GM12865 (cell line): ENCODE data around the gene SMIM14.
"Not testable (repeated sequence)": the region's sequence is repeated elsewhere in the genome, so short reads cannot be mapped to it uniquely, and the experiment has no call there.

Source experiments
- DNase-seq: peaks from one replicate; pipeline ENCODE4 v3.0.0; 2010; ENCODE audit warnings: low read depth
- H3K4me3 ChIP-seq: 2 replicates; pipeline ENCODE4 v1.5.1; 2011; ENCODE audit warnings: mild to moderate bottlenecking, low read depth, low read length, control low read depth
- CTCF ChIP-seq: IDR thresholded peaks from 2 replicates; pipeline ENCODE4 v1.5.1; 2011; ENCODE audit warnings: low read length, control low read depth, low read depth, inconsistent platforms; ENCODE audit not compliant: insufficient read depth; ENCODE audit errors: missing control alignments

SMIM14 gene

DNA sequence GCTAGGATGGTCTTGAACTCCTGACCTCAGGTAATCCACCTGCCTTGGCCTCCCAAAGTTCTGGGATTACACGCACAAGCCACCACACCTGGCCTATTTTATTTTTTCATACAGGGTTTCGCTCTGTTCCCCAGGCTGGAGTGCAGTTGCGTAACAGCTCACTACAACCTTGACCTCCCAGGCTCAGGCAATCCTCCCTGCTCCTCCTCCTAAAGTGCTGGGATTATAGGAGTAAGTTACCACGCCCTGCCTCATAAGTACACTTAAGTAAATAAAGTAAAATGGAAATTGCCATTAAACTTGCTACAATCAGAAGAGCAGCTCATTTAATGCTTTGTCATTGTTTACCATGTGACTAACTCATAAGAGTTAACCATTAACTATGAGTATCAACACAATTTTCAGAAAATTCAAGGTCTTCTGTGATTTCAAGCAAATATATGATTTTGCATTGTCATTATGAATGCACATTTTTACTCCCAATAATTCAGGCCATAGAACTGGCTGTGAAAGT, 123.7 kb downstream of the SMIM14 start:
- no peak for TF ChIP-seq CTCF
- DNase-seq: no peak
- no peak overlapping the region for H3K4me3 ChIP-seq

DNA sequence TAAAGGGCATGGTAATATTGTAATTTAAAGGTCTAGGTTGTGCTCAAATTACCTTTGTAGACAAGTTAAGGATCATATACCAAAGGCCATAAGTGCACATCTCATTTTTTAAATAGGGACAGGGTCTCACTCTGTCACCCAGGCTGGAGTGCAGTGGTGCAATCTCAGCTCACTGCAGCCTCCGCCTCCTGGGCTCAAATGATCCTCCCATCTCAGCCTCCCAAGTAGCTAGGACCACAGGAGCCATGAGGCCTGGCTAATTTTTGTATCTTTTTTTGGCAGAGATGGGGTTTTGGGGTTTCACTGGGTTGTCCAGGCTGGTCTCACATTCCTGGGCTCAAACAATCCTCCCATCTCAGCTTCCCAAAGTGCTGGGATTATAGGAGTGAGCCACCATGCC, 124.4 kb downstream of the SMIM14 start:
- not testable (repeated sequence) for DNase-seq, H3K4me3 ChIP-seq

DNA sequence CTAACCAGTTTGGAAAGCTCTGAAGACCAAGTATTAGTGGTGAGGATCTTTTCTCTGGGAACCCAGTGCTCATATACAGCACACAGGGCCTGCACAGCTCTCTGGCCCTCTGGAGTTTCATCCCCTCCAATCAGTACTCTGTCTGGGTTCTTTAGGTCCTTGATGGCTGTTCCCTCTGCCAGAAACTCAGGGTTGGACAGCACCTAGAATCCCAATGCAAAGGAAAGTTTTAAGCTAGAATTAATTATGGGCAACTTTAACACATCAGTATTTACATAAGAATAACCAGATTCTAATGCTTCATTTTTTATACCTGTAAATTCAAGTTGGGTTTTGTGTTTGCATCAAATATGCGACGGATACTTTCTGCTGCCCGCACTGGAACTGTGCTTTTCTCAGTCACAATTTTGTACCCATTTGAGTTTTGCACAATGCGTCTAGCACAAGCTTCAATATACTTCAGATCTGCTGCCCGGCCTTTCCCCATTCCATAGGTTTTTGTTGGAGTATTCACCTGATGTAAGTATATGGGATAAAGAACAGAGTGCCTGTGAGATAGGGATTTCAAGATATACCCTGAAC, 128.2 kb downstream of the SMIM14 start:
- no peak overlapping the region for H3K4me3 ChIP-seq
- no peak for DNase-seq
- TF ChIP-seq CTCF: no peak

GRCh38 chr4:39505581-39505980, 133.1 kb downstream of the SMIM14 start:
- no peak overlapping the region for H3K4me3 ChIP-seq
- TF ChIP-seq CTCF: no peak
- DNase-seq: no peak

DNA sequence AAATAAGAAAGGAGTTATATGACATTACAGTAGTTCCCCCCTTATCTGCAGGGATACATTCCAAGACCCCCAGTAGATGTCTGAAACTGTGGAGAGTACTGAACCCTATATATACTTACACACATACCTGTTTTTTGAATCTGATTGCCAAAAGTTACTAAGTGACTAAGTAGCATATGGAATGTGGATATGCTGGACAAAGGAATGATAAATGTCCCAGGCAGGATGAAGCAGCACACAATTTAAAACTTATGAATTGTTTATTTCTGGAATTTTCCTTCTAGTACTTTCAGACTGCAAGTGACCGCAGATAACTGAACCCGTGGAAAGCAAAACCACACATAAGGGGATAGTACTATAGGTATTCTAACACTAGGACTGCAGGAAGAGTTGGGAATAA, 134.1 kb downstream of the SMIM14 start:
- no peak for DNase-seq

DNA sequence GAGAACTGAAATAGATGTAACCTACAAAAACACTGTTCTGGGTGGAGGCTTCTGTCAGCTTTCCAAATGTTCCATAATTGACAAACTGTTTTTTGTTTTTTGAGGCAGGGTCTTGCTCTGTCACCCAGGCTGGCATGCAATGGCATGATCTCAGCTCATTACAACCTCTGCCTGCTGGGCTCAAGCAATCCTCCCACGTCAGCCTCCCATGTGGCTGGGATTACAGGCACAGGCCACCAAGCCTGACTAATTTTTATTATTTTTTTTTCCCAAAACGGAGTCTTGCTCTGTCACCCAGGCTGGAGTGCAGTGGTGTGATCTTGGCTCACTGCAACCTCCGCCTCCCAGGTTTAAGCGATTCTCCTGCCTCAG, 136.0 kb downstream of the SMIM14 start:
- not testable (repeated sequence) for H3K4me3 ChIP-seq, DNase-seq

More for the DNA sequence above, 134.1 kb downstream of the SMIM14 start:
- TF ChIP-seq CTCF: no peak
- H3K4me3 ChIP-seq: no peak overlapping the region

DNA sequence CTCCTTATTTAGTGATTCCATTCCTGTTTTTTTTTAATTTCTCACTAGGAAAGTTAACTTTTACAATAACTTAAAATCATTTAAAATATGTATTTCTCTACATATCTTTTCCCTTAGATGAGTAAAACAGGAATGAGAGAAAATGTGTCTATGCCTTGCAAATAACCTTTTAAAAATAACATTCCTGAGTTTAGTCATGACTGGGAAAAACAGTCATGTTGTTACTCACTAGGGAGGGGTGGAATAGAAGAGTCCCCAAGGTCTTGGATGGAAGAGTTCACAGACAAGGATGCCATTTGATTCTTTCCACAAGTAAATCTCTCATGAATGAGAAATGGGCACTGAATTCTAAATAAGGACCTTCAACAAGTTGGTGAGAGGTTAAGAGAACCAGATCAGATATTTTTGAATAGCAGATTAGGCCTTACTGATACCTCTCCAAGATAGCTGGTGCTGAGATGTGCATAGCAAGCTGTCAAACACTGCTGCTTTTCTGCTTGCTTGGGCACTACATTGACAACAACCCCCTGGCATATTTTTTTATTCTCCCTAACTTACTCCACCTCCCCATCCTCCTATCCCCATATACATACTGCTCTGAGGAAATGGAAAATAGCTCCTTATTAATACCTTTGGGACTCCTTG, 136.5 kb downstream of the SMIM14 start:
- no peak for DNase-seq
- TF ChIP-seq CTCF: no peak
- no peak overlapping the region for H3K4me3 ChIP-seq

- DNase-seq: no peak
- TF ChIP-seq CTCF: no peak
- H3K4me3 ChIP-seq: no peak overlapping the region
Measured at GRCh38 chr4:39498727-39499020, 140.0 kb downstream of the SMIM14 start.
